Measurements from ENCODE around the gene SLC5A5. TPM values are rescaled to one million over a fixed set of nuclear protein-coding genes. Genes with fewer than 3 reads are reported as not detected.

Gene SLC5A5
- total RNA-seq, 2 experiments from 2014 or later = 1.7 to 2.0 TPM

- Mint-ChIP-seq H3K4me3 (no peak overlapping the region), H3K27me3 (no peaks in the 10 kb centered on the region), H3K27ac (no peak overlapping the region), H3K4me1 (peaks cover 39% of the 10 kb centered on the region), H3K9me3 (no peaks in the 10 kb centered on the region), H3K36me3 (ENCODE audit: low read depth) (peaks cover 89% of the 10 kb centered on the region)
- CTCF ChIA-PET = interaction anchor here (0.6 kb wide), 1 partner anchor 576 kb away, joined by 4 read pairs; no protein-coding TSS in a partner anchor
- POLR2A ChIA-PET = interaction anchor here (2.1 kb wide), 1 partner anchor 9 kb away, joined by 7 read pairs; the partner anchor contains the start of gene JAK3
- no peak for DNase-seq
These were observed 33.8 kb upstream of the SLC5A5 start for GRCh38 chr19:17837972-17838371.

GRCh38 chr19:17840019-17840418 is 31.7 kb upstream of the SLC5A5 start:
- H3K27ac Mint-ChIP-seq = no peak overlapping the region
- ChIA-PET CTCF (no interaction called here), POLR2A (interaction anchor here (0.9 kb wide), 1 partner anchor 8 kb away, joined by 5 read pairs; the partner anchor contains the start of gene JAK3)

GRCh38 chr19:17841371-17841809 is 30.4 kb upstream of the SLC5A5 start:
- POLR2A ChIA-PET = interaction anchor here (1.6 kb wide), 1 partner anchor 18 kb away, joined by 4 read pairs; the partner anchor contains the start of gene RPL18A
- no peak overlapping the region for H3K27ac Mint-ChIP-seq
- H3K36me3 Mint-ChIP-seq (ENCODE audit: low read depth) = peaks cover 90% of the 10 kb centered on the region
- H3K4me3 Mint-ChIP-seq = no peak overlapping the region
- H3K9me3 Mint-ChIP-seq = no peaks in the 10 kb centered on the region
- DNase-seq = no peak
- peaks cover 51% of the 10 kb centered on the region for H3K4me1 Mint-ChIP-seq
- CTCF ChIA-PET = no interaction called here
- H3K27me3 Mint-ChIP-seq = no peaks in the 10 kb centered on the region

More at GRCh38 chr19:17840019-17840418, 31.7 kb upstream of the SLC5A5 start:
- peaks cover 49% of the 10 kb centered on the region for H3K4me1 Mint-ChIP-seq
- no peaks in the 10 kb centered on the region for H3K27me3 Mint-ChIP-seq
- H3K4me3 Mint-ChIP-seq = no peak overlapping the region
- H3K9me3 Mint-ChIP-seq = no peaks in the 10 kb centered on the region
- no peak for DNase-seq
- peaks cover 91% of the 10 kb centered on the region for H3K36me3 Mint-ChIP-seq (ENCODE audit: low read depth)

- peaks cover 86% of the 10 kb centered on the region for H3K36me3 Mint-ChIP-seq (ENCODE audit: low read depth)
- POLR2A ChIA-PET = interaction anchor here (1.1 to 1.7 kb wide), 3 partner anchors 18 to 39 kb away, joined by 4 read pairs; partner anchors contain the start of gene RPL18A
These were observed 29.7 kb upstream of the SLC5A5 start for GRCh38 chr19:17841810-17842662.

GRCh38 chr19:17842663-17843291 is 29.0 kb upstream of the SLC5A5 start:
- Mint-ChIP-seq H3K4me1 (peaks cover 48% of the 10 kb centered on the region), H3K27me3 (no peaks in the 10 kb centered on the region), H3K9me3 (no peaks in the 10 kb centered on the region), H3K4me3 (no peak overlapping the region), H3K36me3 (ENCODE audit: low read depth) (peaks cover 80% of the 10 kb centered on the region), H3K27ac (no peak overlapping the region)
- DNase-seq = no peak
- CTCF ChIA-PET = no interaction called here
- POLR2A ChIA-PET = interaction anchor here (1.1 to 1.7 kb wide), 3 partner anchors 17 to 40 kb away, joined by 4 read pairs; partner anchors contain the start of gene RPL18A

More at GRCh38 chr19:17841810-17842662, 29.7 kb upstream of the SLC5A5 start:
- H3K4me3 Mint-ChIP-seq = no peak overlapping the region
- H3K4me1 Mint-ChIP-seq = peaks cover 49% of the 10 kb centered on the region
- CTCF ChIA-PET = no interaction called here
- DNase-seq = peak; percentile 67
- no peak overlapping the region for H3K27ac Mint-ChIP-seq
- H3K27me3 Mint-ChIP-seq = no peaks in the 10 kb centered on the region
- H3K9me3 Mint-ChIP-seq = no peaks in the 10 kb centered on the region

GRCh38 chr19:17843292-17843827 is 28.4 kb upstream of the SLC5A5 start:
- H3K27me3 Mint-ChIP-seq = no peaks in the 10 kb centered on the region
- peak overlapping the region; percentile 40 for H3K27ac Mint-ChIP-seq
- POLR2A ChIA-PET = interaction anchor here (1.1 to 1.7 kb wide), 3 partner anchors 17 to 40 kb away, joined by 4 read pairs; partner anchors contain the start of gene RPL18A
- no peak overlapping the region for H3K4me3 Mint-ChIP-seq
- peaks cover 48% of the 10 kb centered on the region for H3K4me1 Mint-ChIP-seq
- DNase-seq = no peak
- no peaks in the 10 kb centered on the region for H3K9me3 Mint-ChIP-seq
- peaks cover 75% of the 10 kb centered on the region for H3K36me3 Mint-ChIP-seq (ENCODE audit: low read depth)
- CTCF ChIA-PET = no interaction called here

- no peaks in the 10 kb centered on the region for H3K9me3 Mint-ChIP-seq
- peak overlapping the region; percentile 40 for H3K27ac Mint-ChIP-seq
- peaks cover 70% of the 10 kb centered on the region for H3K36me3 Mint-ChIP-seq (ENCODE audit: low read depth)
- H3K27me3 Mint-ChIP-seq = no peaks in the 10 kb centered on the region
- ChIA-PET POLR2A (interaction anchor here (1.3 to 1.7 kb wide), 2 partner anchors 16 to 20 kb away, joined by 4 read pairs; partner anchors contain the start of gene RPL18A), CTCF (no interaction called here)
- peak overlapping the region; percentile 94 for H3K4me3 Mint-ChIP-seq
- no peak for DNase-seq
- H3K4me1 Mint-ChIP-seq = peaks cover 54% of the 10 kb centered on the region
These were observed 27.7 kb upstream of the SLC5A5 start for GRCh38 chr19:17843908-17844490.

GRCh38 chr19:17846146-17846545 is 25.6 kb upstream of the SLC5A5 start:
- peak overlapping the region; percentile 93 for H3K27ac Mint-ChIP-seq
- peaks cover 67% of the 10 kb centered on the region for H3K4me1 Mint-ChIP-seq
- ChIA-PET CTCF (interaction anchor here (0.6 to 4.5 kb wide), 3 partner anchors 13 to 169 kb away, joined by 3 to 16 read pairs (median 11); partner anchors contain the start of gene RPL18A), POLR2A (interaction anchor here (0.7 to 6.3 kb wide), 9 partner anchors 8 to 155 kb away, joined by 3 to 93 read pairs (median 12); partner anchors contain the start of genes FCHO1 and RPL18A)
- H3K36me3 Mint-ChIP-seq (ENCODE audit: low read depth) = peaks cover 54% of the 10 kb centered on the region
- DNase-seq = peak; percentile 73
- peak overlapping the region; percentile 94 for H3K4me3 Mint-ChIP-seq
- no peaks in the 10 kb centered on the region for H3K27me3 Mint-ChIP-seq
- no peaks in the 10 kb centered on the region for H3K9me3 Mint-ChIP-seq

- H3K27me3 Mint-ChIP-seq = no peaks in the 10 kb centered on the region
- H3K27ac Mint-ChIP-seq = peak within 1 kb of the TSS; percentile 93
- ChIA-PET CTCF (interaction anchor here (0.8 to 5.3 kb wide), 5 partner anchors 8 to 85 kb away, joined by 3 to 82 read pairs (median 4); partner anchors contain the start of genes CCDC124 and RPL18A), POLR2A (interaction anchor here (0.6 to 6.3 kb wide), 22 partner anchors 8 to 428 kb away, joined by 3 to 93 read pairs (median 4); partner anchors contain the start of genes CCDC124, FCHO1, IL12RB1 and MAP1S)
- peaks cover 44% of the 10 kb centered on the region for H3K36me3 Mint-ChIP-seq (ENCODE audit: low read depth)
- DNase-seq = peak; percentile 91
- H3K4me1 Mint-ChIP-seq = peaks cover 72% of the 10 kb centered on the region
- peak within 1 kb of the TSS; percentile 94 for H3K4me3 Mint-ChIP-seq
- no peaks in the 10 kb centered on the region for H3K9me3 Mint-ChIP-seq
These were observed 24.0 kb upstream of the SLC5A5 start, which contains the start of gene JAK3 for GRCh38 chr19:17847538-17848366. Gene JAK3, minus strand, starts transcription at chr19:17847982. Its CDS starts 3,565 bp downstream, at chr19:17844417.

- H3K27ac Mint-ChIP-seq = peak overlapping the region; percentile 93
- ChIA-PET POLR2A (interaction anchor here (0.7 to 6.3 kb wide), 9 partner anchors 12 to 432 kb away, joined by 3 to 93 read pairs (median 3); partner anchors contain the start of genes CCDC124, JUND, MAP1S and RPL18A), CTCF (interaction anchor here (4.5 to 5.3 kb wide), 2 partner anchors 11 to 46 kb away, joined by 16 to 82 read pairs; partner anchors contain the start of gene RPL18A)
- H3K4me1 Mint-ChIP-seq = peaks cover 66% of the 10 kb centered on the region
- H3K9me3 Mint-ChIP-seq = no peaks in the 10 kb centered on the region
- peak overlapping the region; percentile 94 for H3K4me3 Mint-ChIP-seq
- H3K36me3 Mint-ChIP-seq (ENCODE audit: low read depth) = peaks cover 34% of the 10 kb centered on the region
- H3K27me3 Mint-ChIP-seq = no peaks in the 10 kb centered on the region
- DNase-seq = no peak
These were observed 23.0 kb upstream of the SLC5A5 start for GRCh38 chr19:17848595-17849292.

- peaks cover 4% of the 10 kb centered on the region for H3K36me3 Mint-ChIP-seq (ENCODE audit: low read depth)
- no peaks in the 10 kb centered on the region for H3K27me3 Mint-ChIP-seq
- ChIA-PET POLR2A (interaction anchor here (1.0 kb wide), 1 partner anchor 58 kb away, joined by 3 read pairs; no protein-coding TSS in a partner anchor), CTCF (interaction anchor here (0.6 to 9.7 kb wide), 5 partner anchors 78 to 357 kb away, joined by 3 to 313 read pairs (median 6); partner anchors contain the start of gene CCDC124)
- no peak for DNase-seq
- no peaks in the 10 kb centered on the region for H3K9me3 Mint-ChIP-seq
- peaks cover 35% of the 10 kb centered on the region for H3K4me1 Mint-ChIP-seq
- H3K4me3 Mint-ChIP-seq = no peak overlapping the region
- H3K27ac Mint-ChIP-seq = no peak overlapping the region
These were observed 17.7 kb upstream of the SLC5A5 start for GRCh38 chr19:17854061-17854460.

All from activated CD4-positive, alpha-beta memory T cell treated with anti-CD3 and anti-CD28 coated beads, Interleukin-2, amount 10 ng/mL, durations not matched to agents 7 days and 5 days (primary cell).